NB4 (cell line): ENCODE results near the gene RAB3B.

Experiments
- DNase-seq: peaks from one replicate; pipeline ENCODE4 v3.0.0; 2010; ENCODE audit warnings: low read depth
- H3K4me3 ChIP-seq: one replicate; pipeline ENCODE4 v1.5.1; 2011; ENCODE audit warnings: mild to moderate bottlenecking, low read depth, low read length, moderate library complexity
- CTCF ChIP-seq: IDR thresholded peaks from one replicate; pipeline ENCODE4 v1.5.1; 2012; ENCODE audit warnings: low read depth, low read length
- MAX ChIP-seq: IDR thresholded peaks from 2 replicates; pipeline ENCODE4 v1.6.1; 2011; ENCODE audit warnings: low read depth, low read length
- MYC ChIP-seq: IDR thresholded peaks from 2 replicates; pipeline ENCODE4 v1.6.1; 2011; ENCODE audit warnings: low read depth, low read length
- POLR2A ChIP-seq: IDR thresholded peaks from 2 replicates; pipeline ENCODE4 v1.6.1; 2011; ENCODE audit warnings: mild to moderate bottlenecking; ENCODE audit not compliant: insufficient read length; ENCODE audit errors: extremely low read depth

The RAB3B gene

DNA sequence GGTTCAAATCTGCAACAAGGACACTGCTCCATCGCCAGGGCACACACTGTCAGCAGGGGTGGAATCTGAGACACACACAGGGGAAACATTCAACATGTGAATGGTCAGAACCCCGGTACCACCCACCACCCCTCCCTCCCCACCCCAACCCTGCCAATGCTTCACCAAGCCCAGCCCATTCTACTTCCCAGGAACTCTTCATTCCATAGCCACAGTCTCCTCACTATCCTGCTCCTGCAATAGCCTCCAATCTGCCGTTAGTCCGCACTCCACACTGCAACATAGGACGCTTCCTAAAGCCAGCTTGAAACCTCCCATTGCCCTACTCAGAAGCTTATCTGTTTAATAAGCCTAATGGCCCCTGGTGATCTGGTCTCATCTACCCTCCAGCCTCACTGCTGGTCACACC lies 7.5 kb upstream of the RAB3B start:
- TF ChIP-seq MAX (no peak), CTCF (no peak), POLR2A (no peak), MYC (no peak)
- H3K4me3 ChIP-seq = no peak overlapping the region
- DNase-seq = no peak

DNA sequence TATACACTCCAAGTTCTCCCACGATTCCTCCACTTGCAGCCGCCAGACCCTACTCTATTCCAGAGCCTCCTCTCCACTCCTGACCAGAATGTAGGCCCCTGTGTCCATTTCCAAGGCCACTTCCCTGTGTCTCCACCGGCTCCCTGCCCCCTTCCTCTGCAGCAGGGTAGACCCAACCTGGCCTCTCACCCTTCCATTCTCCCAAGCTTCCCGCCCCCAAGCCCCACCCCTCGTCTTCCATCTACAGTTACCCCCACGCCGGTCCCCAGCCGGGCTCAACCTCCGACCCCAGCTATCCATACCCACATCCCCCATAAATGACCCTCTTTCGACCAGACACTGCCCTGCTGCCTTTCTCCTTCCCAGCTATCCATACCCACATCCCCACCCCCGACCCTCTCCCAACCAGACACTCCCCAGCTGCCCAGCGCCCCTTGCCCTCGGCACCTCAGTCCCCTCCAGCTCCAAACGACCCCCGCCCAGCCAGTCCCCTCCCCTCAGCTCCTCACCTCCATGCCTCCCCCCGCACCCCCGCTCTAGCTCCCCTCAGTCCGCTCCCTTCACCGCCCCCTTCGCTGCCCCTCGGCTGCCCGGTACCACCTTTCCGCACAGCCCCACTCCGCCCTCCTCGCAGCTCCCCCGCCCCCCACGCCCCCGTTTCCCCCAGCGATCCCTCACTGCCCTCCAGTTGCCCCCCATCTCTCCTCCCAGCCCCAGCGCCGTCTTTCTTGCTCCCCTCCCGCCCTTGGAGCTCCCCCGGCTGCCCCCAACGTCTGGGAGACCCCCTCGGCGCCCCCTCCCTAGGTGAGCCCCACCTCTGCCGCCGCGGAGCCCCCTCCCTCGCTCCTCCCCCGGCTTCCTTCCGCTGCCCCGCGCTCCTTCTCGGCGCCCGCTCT lies 670 bp downstream of the RAB3B start:
- no peak for DNase-seq
- TF ChIP-seq POLR2A = no peak
- TF ChIP-seq MYC = no peak
- no peak for TF ChIP-seq MAX
- no peak for TF ChIP-seq CTCF
- H3K4me3 ChIP-seq = no peak overlapping the region

GRCh38 chr1:51988254-51988653 lies 2.2 kb downstream of the RAB3B start:
- H3K4me3 ChIP-seq = no peak overlapping the region
- TF ChIP-seq POLR2A = no peak
- no peak for TF ChIP-seq CTCF
- TF ChIP-seq MYC = no peak
- TF ChIP-seq MAX = no peak
- no peak for DNase-seq

GRCh38 chr1:51986718-51987117 lies 3.8 kb downstream of the RAB3B start:
- no peak overlapping the region for H3K4me3 ChIP-seq
- DNase-seq = no peak
- TF ChIP-seq MYC = no peak
- no peak for TF ChIP-seq MAX
- no peak for TF ChIP-seq POLR2A
- no peak for TF ChIP-seq CTCF

- no peak overlapping the region for H3K4me3 ChIP-seq
- no peak for DNase-seq
- no peak for TF ChIP-seq MAX
- no peak for TF ChIP-seq MYC
- no peak for TF ChIP-seq POLR2A
- no peak for TF ChIP-seq CTCF
Measured at GRCh38 chr1:51982161-51982560, 8.3 kb downstream of the RAB3B start.
